Skeletal muscle tissue (tissue), 4 donors: ENCODE data around the gene VIL1. TPM values are rescaled to one million over a fixed set of nuclear protein-coding genes. Genes with fewer than 3 reads are reported as not detected.

Source experiments
- H3K27ac ChIP-seq: one replicate; pipeline ENCODE4 v1.7.0; 2013; ENCODE audit warnings: mild to moderate bottlenecking, low read depth, low read length, inconsistent platforms
- H3K27me3 ChIP-seq, 3 donors: one replicate each; pipeline ENCODE4 v1.7.0; 2013; ENCODE audit warnings: low read length in 3 of 3; ENCODE audit not compliant: control insufficient read depth in 3 of 3, insufficient read depth in 3 of 3
- H3K36me3 ChIP-seq, 3 donors: one replicate each; pipeline ENCODE4 v1.7.0; 2013; ENCODE audit warnings: low read length in 3 of 3; ENCODE audit not compliant: control insufficient read depth in 3 of 3, insufficient read depth in 3 of 3
- H3K4me1 ChIP-seq, 3 donors: one replicate each; pipeline ENCODE4 v1.7.0; 2013; ENCODE audit warnings: low read length in 3 of 3, mild to moderate bottlenecking in 3 of 3; ENCODE audit not compliant: control insufficient read depth in 3 of 3, insufficient read depth in 3 of 3
- H3K4me3 ChIP-seq, 3 donors: one replicate each; pipeline ENCODE4 v1.7.0; 2013; ENCODE audit warnings: low read length in 3 of 3
- H3K9ac ChIP-seq, 3 donors: one replicate each; pipeline ENCODE4 v1.7.0; 2013; ENCODE audit warnings: low read length in 3 of 3, mild to moderate bottlenecking in 3 of 3, moderate library complexity in 2 of 3, low read depth in 1 of 3
- H3K9me3 ChIP-seq, 3 donors: one replicate each; pipeline ENCODE4 v1.7.0; 2013; ENCODE audit warnings: low read length in 3 of 3; ENCODE audit not compliant: control insufficient read depth in 3 of 3
- total RNA-seq: library from RNA; depleted of rRNA; stranded (reverse); fragments of >200 nt; gene quantifications from one replicate; pipeline ENCODE4 v1.2.3, GENCODE V29; 2014
- donor health status: Osteomylitis.

VIL1 gene
- total RNA-seq, 1 donor from 2014 or later = not detected

DNA sequence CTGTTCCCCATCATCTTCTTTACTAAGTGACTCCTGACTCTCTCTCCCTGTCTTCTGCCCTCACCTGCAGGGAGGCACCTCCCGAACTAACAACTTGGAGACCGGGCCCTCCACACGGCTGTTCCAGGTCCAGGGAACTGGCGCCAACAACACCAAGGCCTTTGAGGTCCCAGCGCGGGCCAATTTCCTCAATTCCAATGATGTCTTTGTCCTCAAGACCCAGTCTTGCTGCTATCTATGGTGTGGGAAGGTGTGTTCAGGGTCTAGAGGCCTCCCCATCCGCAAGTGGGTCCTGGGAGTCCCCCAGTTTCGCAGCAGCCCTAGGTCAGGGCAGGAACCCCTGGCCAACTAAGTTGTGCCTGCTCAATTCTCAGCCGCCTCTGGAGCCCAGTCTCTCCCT is 15.5 kb downstream of the VIL1 start:
- Histone ChIP-seq H3K9ac (no peak overlapping the region), H3K9me3 (no peaks in the 10 kb centered on the region), H3K27ac (no peak overlapping the region), H3K4me1 (no peaks in the 10 kb centered on the region), H3K27me3 (peaks cover 0 to 6% (median 0%) of the 10 kb centered on the region in 3 donors), H3K36me3 (no peaks in the 10 kb centered on the region), H3K4me3 (no peak overlapping the region)

DNA sequence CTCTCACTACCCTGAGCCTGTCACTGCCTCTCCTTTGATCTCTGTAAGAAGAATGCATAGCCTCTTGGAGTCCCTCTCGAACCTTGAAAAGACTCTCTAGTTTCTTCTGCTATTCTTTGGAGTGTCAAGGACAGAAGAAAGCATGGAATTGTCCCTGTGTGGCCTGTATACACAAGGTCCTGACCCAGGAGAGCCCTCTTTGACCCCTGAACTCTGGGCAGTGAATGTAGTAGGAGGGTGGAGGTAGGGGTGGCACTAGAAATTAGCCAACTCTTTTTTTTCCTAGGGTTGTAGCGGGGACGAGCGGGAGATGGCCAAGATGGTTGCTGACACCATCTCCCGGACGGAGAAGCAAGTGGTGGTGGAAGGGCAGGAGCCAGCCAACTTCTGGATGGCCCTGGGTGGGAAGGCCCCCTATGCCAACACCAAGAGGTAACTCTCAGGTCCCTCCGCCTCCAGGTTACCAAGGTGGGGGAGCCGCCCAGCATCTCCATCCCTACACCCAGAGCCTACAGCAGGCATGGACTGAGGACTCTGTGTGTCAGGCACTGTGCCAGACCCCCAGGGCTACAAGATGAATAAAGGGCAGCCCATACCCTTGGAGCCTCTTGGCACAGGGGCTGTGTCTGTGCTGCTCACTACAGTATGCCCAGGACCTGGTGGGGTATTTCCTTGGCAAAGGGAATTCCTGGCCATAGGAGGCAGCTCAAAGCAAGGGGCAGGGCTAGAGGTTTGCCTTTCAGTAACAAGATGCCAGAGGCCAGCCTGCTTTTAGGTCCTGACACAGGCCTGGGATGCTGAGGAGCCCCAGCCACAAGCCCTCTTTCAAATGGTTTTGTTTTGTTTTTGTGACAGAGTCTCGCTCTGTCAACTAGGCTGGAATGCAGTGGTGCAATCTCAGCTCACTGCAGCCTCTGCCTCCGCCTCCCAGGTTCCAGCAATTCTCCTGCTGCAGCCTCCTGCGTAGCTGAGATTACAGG is 16.4 kb downstream of the VIL1 start:
- no peaks in the 10 kb centered on the region for H3K36me3 ChIP-seq
- peaks cover 0 to 6% (median 0%) of the 10 kb centered on the region in 3 donors for H3K27me3 ChIP-seq
- H3K9me3 ChIP-seq = no peaks in the 10 kb centered on the region
- no peak overlapping the region for H3K9ac ChIP-seq
- H3K27ac ChIP-seq = no peak overlapping the region
- H3K4me1 ChIP-seq = no peaks in the 10 kb centered on the region
- no peak overlapping the region for H3K4me3 ChIP-seq

DNA sequence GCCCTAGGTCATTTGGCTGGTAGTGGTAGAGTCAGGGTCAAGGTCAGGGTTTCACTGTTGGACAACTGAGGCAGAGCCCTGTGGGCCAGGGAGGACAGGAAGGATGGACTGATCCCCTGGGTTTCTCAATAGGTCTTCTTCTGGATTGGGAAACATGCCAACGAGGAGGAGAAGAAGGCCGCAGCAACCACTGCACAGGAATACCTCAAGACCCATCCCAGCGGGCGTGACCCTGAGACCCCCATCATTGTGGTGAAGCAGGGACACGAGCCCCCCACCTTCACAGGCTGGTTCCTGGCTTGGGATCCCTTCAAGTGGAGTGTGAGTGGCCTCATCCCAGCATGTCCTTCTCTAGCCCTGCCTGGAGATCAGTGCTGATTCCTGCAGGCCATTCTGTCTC is 18.1 kb downstream of the VIL1 start:
- Histone ChIP-seq H3K27me3 (peaks cover 0 to 3% (median 0%) of the 10 kb centered on the region in 3 donors), H3K9me3 (no peaks in the 10 kb centered on the region), H3K9ac (no peak overlapping the region), H3K27ac (no peak overlapping the region), H3K36me3 (no peaks in the 10 kb centered on the region), H3K4me1 (no peaks in the 10 kb centered on the region), H3K4me3 (no peak overlapping the region)

DNA sequence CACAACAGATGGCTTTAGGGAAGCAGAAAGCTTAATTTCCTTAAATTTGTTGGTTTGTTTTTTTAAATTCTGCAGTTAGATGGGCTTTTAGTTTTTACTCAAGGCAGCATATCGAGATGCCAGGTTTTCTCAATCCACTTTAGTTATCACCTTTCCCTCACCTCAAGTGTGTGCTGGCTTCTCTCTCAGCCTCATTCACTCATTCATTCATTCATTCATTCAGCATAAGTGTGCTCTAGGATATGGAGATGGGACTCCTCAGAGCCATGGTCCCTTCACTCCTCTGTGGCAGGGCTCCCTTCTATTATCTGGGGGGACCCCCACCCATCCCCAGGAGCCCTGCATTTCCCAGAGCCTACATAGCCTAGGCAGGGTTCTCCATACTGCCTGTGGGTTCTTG is 19.0 kb downstream of the VIL1 start:
- H3K9ac ChIP-seq = no peak overlapping the region
- H3K9me3 ChIP-seq = no peaks in the 10 kb centered on the region
- no peaks in the 10 kb centered on the region for H3K36me3 ChIP-seq
- H3K4me3 ChIP-seq = no peak overlapping the region
- no peaks in the 10 kb centered on the region for H3K4me1 ChIP-seq
- H3K27ac ChIP-seq = no peak overlapping the region
- H3K27me3 ChIP-seq = no peaks in the 10 kb centered on the region

DNA sequence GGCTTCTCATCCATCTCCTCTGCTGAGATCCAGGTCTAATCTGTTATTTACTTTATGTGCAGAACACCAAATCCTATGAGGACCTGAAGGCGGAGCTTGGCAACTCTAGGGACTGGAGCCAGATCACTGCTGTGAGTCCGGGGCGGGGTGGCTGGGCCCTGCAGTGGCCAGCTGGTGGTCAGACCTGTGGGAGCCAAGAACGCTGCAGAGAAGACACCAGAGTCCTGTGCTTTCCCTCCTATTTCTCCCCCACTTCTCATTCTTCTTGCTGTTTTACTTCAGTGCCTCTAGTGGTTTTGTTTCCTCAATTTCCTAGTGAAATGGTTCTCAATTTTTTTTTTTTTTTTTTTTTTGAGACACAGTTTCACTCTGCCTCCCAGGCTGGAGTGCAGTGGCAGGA is 19.7 kb downstream of the VIL1 start:
- H3K4me3 ChIP-seq = no peak overlapping the region
- H3K9me3 ChIP-seq = no peaks in the 10 kb centered on the region
- no peaks in the 10 kb centered on the region for H3K27me3 ChIP-seq
- H3K4me1 ChIP-seq = no peaks in the 10 kb centered on the region
- no peak overlapping the region for H3K9ac ChIP-seq
- no peak overlapping the region for H3K27ac ChIP-seq
- no peaks in the 10 kb centered on the region for H3K36me3 ChIP-seq

DNA sequence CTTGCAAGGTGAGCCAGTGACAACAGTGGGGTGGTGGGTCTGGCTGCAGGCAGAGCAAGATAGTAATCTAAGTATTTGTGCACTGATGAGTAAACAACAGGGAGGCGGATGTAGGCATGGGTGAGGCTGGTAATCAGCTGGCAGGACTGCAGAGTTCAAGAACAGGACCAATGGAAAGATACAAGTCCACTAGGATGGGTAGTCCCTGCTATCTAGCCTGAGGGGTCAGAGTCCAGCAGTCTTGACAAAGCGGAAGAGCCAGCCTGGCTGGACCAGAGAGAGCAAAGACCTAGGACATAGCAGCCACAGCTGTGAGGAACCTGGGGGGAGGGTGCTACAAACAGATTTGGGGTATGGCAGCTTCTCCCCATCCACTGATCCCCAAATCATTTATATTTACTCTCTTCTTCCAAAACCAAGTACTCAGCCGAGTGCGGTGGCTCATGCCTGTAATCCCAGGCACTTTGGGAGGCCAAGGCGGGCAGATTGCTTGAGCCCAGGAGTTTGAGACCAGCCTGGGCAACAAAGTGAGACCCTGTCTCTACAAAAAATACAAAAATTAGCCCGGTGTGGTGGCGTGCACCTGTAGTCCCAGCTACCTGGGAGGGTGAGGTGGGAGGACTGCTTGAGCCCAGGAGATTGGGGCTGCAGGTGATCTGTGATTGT is 25.9 kb downstream of the VIL1 start:
- Histone ChIP-seq H3K4me3 (no peak overlapping the region), H3K36me3 (peaks cover 2 to 10% (median 10%) of the 10 kb centered on the region in 3 donors), H3K9ac (no peak overlapping the region), H3K27ac (no peak overlapping the region), H3K9me3 (no peaks in the 10 kb centered on the region), H3K27me3 (no peaks in the 10 kb centered on the region), H3K4me1 (no peaks in the 10 kb centered on the region)

DNA sequence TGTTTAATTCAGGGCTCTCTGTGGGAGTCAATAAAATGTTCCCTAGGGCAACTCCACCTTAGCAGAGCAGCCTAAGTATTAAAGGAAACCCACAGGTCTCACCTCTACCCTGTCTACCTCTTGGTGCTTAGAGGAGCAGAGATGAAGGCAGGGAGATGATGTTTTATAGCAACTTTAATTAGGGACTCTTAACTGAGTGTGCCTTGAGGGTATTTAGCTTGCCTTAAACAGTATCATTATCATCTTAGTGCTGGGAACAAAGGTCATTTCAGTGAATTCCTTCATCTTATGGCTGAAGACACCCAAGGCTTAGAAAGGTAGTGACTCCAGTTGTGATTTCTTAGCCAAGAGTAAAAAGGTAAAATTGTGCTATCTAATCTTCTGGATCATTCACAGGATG is 26.7 kb downstream of the VIL1 start:
- H3K9ac ChIP-seq = no peak overlapping the region
- no peaks in the 10 kb centered on the region for H3K9me3 ChIP-seq
- H3K27ac ChIP-seq = no peak overlapping the region
- no peak overlapping the region for H3K4me3 ChIP-seq
- H3K27me3 ChIP-seq = no peaks in the 10 kb centered on the region
- no peaks in the 10 kb centered on the region for H3K4me1 ChIP-seq
- peaks cover 2 to 14% (median 10%) of the 10 kb centered on the region in 3 donors for H3K36me3 ChIP-seq

DNA sequence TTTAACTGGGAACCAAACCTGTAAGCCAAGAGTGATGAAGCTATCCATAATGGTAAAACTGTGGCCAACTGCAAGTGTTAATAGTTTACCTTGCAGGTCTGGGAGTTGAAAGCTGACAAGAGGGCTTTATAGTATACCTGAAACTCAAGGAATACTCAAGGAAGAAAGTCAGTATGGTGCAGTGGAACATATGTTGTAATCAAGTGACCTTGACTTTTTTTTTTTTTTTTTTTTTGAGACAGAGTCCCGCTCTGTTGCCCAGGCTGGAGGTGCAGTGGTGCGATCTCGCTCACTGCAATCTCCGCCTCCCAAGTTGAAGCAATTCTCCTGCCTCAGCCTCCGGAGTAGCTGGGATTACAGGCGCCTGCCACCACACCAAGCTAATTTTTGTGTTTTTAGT is 27.6 kb downstream of the VIL1 start:
- Histone ChIP-seq H3K9me3 (no peaks in the 10 kb centered on the region), H3K4me1 (no peaks in the 10 kb centered on the region), H3K27me3 (no peaks in the 10 kb centered on the region), H3K27ac (no peak overlapping the region), H3K4me3 (no peak overlapping the region), H3K9ac (no peak overlapping the region), H3K36me3 (peaks cover 2 to 14% (median 10%) of the 10 kb centered on the region in 3 donors)

DNA sequence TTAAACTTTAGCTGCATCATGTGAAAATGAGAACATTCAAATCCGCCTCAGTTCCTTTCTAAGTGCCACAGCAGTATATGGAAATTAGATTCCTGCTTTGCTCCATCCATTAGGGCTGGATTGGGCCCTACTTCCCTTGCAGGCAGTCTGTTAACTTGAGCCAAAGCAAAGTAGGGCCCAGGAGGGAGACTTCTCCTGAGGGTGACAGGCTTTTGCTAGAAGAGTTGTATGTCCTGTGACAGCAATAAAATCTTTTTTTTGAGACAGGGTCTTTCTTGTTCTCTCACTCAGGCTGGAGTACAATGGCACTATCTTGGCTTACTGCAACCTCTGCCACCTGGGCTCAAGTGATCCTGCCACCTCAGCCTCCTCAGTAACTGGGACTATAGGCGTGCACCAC is 28.1 kb downstream of the VIL1 start:
- no peaks in the 10 kb centered on the region for H3K9me3 ChIP-seq
- no peaks in the 10 kb centered on the region for H3K27me3 ChIP-seq

DNA sequence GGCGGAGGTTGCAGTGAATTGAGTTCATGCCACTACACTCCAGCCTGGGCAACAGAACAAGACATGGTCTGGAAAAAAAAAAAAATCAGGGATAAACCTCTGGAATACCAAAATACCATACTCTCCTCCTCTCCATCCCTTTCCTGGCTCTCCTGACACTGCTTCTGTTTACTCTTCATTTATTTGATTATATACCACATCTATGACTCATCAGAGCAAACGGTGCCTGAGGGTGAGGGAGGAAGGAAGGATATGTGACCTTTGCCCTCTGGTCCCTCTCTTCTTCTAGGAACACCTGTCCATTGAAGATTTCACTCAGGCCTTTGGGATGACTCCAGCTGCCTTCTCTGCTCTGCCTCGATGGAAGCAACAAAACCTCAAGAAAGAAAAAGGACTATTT is 30.0 kb downstream of the VIL1 start:
- Histone ChIP-seq H3K36me3 (peaks cover 2 to 19% (median 19%) of the 10 kb centered on the region in 3 donors), H3K4me1 (no peaks in the 10 kb centered on the region), H3K4me3 (no peak overlapping the region), H3K27ac (no peak overlapping the region), H3K9me3 (no peaks in the 10 kb centered on the region), H3K9ac (no peak overlapping the region), H3K27me3 (no peaks in the 10 kb centered on the region)

More for the DNA sequence above, 28.1 kb downstream of the VIL1 start:
- H3K27ac ChIP-seq = no peak overlapping the region
- H3K36me3 ChIP-seq = peaks cover 2 to 14% (median 10%) of the 10 kb centered on the region in 3 donors
- no peaks in the 10 kb centered on the region for H3K4me1 ChIP-seq
- no peak overlapping the region for H3K9ac ChIP-seq
- no peak overlapping the region for H3K4me3 ChIP-seq
